Kidney (tissue), 14 donors: Measurements from ENCODE around the gene TSPAN11. TPM values are rescaled to one million over a fixed set of nuclear protein-coding genes. Genes with fewer than 3 reads are reported as not detected.

Experiments
- DNase-seq, 5 donors: peaks; one replicate each; pipeline ENCODE4 v3.0.0-alpha.2; 2013 to 2020
- FAIRE-seq: peaks from 2 replicates; lab custom pipeline; 2012; peaks lifted over from hg19 to GRCh38; lab: Jason Lieb, UNC
- H3K27ac ChIP-seq, 2 donors: one replicate each; pipeline ENCODE4 v1.7.0; 2013; ENCODE audit warnings: low read depth in 2 of 2, low read length in 2 of 2, inconsistent platforms in 1 of 2
- H3K27me3 ChIP-seq: one replicate; pipeline ENCODE4 v1.7.1; 2013; ENCODE audit warnings: low read length, inconsistent platforms; ENCODE audit not compliant: control insufficient read depth, insufficient read depth
- H3K36me3 ChIP-seq, 3 donors: one replicate each; pipeline versions ENCODE4 v1.7.0 to v1.7.1; 2013; ENCODE audit warnings: low read length in 3 of 3, control low read depth in 1 of 3, inconsistent platforms in 1 of 3; ENCODE audit not compliant: insufficient read depth in 3 of 3, control insufficient read depth in 2 of 3
- H3K4me1 ChIP-seq, 3 donors: one replicate each; pipeline versions ENCODE4 v1.7.0 to v1.7.1; 2013; ENCODE audit warnings: low read length in 3 of 3, inconsistent platforms in 1 of 3, low read depth in 1 of 3; ENCODE audit not compliant: control insufficient read depth in 2 of 3, insufficient read depth in 2 of 3
- H3K4me3 ChIP-seq, 3 donors: one replicate each; pipeline versions ENCODE4 v1.7.0 to v1.8.1; 2013; ENCODE audit warnings: low read length in 3 of 3, control low read depth in 1 of 3, inconsistent platforms in 1 of 3
- H3K9ac ChIP-seq, 3 donors: one replicate each; pipeline versions ENCODE4 v1.7.0 to v1.7.1; 2013; ENCODE audit warnings: low read length in 3 of 3, control low read depth in 1 of 3, inconsistent platforms in 1 of 3
- H3K9me3 ChIP-seq, 3 donors: one replicate each; pipeline versions ENCODE4 v1.7.0 to v1.7.1; 2013; ENCODE audit warnings: low read length in 3 of 3, control low read depth in 1 of 3, inconsistent platforms in 1 of 3; ENCODE audit not compliant: control insufficient read depth in 2 of 3, insufficient read depth in 1 of 3
- intact Hi-C: fragments of 100-400 bp; cut with DNase I; formaldehyde crosslinking; loops from one replicate; pipeline ENCODE4 v1.11.1; 2022
- polyA plus RNA-seq: library from polyadenylated mRNA; stranded (reverse); fragments of 350-450 nt; fragmentation: Illumina TruSeq; extraction: RNeasy Lipid Tissue Mini Kit (QIAGEN cat#74804); gene quantifications from one replicate; pipeline ENCODE4 v1.2.3, GENCODE V29; 2014; ENCODE audit warnings: low read depth, low replicate concordance; ENCODE audit not compliant: insufficient read depth
- total RNA-seq: library from RNA; stranded (reverse); fragmentation: NEBNext Ultra II Directional; extraction: Animal tissue kit (Norgen Biotek cat#: 25700); gene quantifications from one replicate; pipeline ENCODE4 v1.2.1, GENCODE V29; 2021
- TF ChIP-seq, protein P1 (sequence below): IDR thresholded peaks from 3 replicates; pipeline ENCODE4 v1.5.1; 2012; ENCODE audit warnings: mild to moderate bottlenecking, moderate library complexity, borderline replicate concordance; ENCODE audit not compliant: insufficient read depth; ENCODE audit errors: extremely low read depth
- donor health status: control.
- donor health status: control.
- donor health status: control.
- donor health status: control.
- donor health status: control.
- donor health status: DM: yes; HTN: yes; CAD: no.
- donor health status: Normal renal cell carcinoma (clear cell type).

The TSPAN11 gene
- total and polyA plus RNA-seq, 2 donors from 2014 or later: 1.3 to 7.5 TPM

DNA sequence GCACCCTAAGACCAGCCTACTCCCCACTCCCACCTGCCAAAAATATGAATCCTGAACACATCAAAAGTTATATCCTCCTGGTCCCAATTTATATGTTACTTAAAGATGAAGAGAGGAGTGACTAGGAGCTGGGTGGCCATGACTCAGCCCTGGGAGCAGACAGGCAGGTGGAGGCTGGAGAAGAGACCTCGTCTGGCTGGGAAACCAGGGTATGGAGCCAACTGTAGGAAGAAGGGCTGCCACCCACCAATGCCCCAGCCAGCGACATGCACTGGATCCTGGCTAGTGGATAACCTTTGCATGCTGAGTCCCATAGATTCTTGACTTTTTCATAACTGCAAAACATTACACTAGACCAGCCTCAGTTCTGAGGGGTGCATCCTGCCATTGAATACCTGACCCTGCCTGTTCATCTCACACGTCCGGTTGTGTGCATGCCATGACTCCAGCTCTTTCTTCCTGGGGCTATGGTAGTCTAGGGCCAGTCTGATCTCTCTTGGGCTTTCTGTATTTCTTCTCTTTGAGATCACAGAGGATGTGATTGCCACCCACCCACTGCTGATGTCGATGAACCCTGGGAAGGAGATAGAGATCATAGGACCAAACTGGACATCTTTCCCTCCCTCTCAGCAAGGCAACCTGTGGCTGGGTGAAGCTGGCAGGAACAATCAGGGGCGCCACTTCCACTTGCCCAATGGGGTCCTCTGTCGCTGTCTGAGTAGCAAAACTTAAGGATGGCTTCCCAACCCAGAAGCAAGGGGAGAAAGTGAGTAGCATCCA, 77.5 kb downstream of the TSPAN11 start:
- Histone ChIP-seq H3K4me3 (no peak overlapping the region), H3K9ac (no peak overlapping the region), H3K27ac (no peak overlapping the region), H3K27me3 (no peaks in the 10 kb centered on the region), H3K9me3 (no peaks in the 10 kb centered on the region), H3K36me3 (no peaks in the 10 kb centered on the region), H3K4me1 (no peaks in the 10 kb centered on the region)
- FAIRE-seq: no peak
- DNase-seq: peak in 2 of 5 donors; percentile 6 to 30
- TF ChIP-seq, protein P1, sequence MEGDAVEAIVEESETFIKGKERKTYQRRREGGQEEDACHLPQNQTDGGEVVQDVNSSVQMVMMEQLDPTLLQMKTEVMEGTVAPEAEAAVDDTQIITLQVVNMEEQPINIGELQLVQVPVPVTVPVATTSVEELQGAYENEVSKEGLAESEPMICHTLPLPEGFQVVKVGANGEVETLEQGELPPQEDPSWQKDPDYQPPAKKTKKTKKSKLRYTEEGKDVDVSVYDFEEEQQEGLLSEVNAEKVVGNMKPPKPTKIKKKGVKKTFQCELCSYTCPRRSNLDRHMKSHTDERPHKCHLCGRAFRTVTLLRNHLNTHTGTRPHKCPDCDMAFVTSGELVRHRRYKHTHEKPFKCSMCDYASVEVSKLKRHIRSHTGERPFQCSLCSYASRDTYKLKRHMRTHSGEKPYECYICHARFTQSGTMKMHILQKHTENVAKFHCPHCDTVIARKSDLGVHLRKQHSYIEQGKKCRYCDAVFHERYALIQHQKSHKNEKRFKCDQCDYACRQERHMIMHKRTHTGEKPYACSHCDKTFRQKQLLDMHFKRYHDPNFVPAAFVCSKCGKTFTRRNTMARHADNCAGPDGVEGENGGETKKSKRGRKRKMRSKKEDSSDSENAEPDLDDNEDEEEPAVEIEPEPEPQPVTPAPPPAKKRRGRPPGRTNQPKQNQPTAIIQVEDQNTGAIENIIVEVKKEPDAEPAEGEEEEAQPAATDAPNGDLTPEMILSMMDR: no peak
- intact Hi-C loops: no loop called here

DNA sequence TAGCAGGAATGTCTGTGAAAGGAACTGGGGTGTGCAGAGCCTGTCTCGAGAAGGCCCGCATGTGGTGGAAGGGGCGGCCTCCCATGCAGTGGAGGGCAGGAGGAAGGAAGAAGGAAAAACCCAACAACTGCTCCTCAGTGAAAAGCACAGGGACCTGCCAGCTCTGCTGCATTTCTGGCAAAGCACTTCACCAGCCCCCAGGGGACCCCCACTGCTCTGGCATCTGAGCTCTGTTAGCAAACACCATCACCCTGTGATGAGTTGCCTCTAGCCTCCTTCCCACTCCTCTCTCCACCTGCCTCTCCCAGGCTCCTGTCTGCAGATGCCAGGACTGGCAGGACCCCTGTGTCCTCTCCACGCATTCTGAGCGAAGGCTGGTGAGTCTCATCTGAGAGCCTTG, 78.1 kb downstream of the TSPAN11 start:
- TF ChIP-seq, protein P1: no peak
- no peaks in the 10 kb centered on the region for H3K27me3 ChIP-seq
- DNase-seq: peak in 2 of 5 donors; percentile 23 to 58
- intact Hi-C loops: no loop called here
- no peaks in the 10 kb centered on the region for H3K4me1 ChIP-seq
- no peak overlapping the region for H3K9ac ChIP-seq
- H3K36me3 ChIP-seq: no peaks in the 10 kb centered on the region
- no peak overlapping the region for H3K4me3 ChIP-seq
- no peaks in the 10 kb centered on the region for H3K9me3 ChIP-seq
- no peak for FAIRE-seq
- H3K27ac ChIP-seq: no peak overlapping the region

DNA sequence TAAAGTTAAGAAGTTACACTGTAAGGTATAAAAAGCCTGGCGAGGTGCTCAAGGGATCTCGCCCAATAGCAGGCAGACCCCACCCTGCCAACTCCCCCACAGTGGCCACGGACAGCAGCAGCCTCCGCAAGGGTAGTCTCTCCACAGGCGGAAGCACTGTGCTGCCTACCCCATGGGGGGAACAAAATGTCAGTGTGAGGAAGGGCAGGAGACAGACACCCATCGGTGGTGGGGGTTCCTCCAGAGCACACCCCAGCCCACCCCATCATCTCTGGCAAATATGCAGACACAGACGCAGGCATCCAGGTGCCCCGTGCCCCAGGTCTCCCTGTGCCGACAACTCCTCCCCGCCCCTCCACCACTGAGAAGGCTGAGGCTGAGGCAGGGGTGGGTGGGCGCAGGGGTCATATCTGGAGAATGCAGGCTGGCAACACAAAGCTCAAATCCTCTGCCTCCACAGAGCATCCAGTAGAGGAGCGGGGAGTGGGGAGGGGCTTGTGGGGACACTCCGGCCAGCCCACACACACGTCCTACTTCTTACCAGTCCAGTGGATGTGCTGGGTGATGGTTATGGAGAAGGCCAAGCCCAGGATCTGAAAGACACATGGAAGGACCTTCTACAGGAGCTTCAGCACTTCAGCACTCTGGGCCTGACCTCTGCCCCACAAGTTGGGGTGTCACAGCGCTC, 78.9 kb downstream of the TSPAN11 start:
- no peak overlapping the region for H3K27ac ChIP-seq
- no peaks in the 10 kb centered on the region for H3K27me3 ChIP-seq
- no peaks in the 10 kb centered on the region for H3K36me3 ChIP-seq
- intact Hi-C loops: no loop called here
- FAIRE-seq: no peak
- DNase-seq: peak in 2 of 5 donors; percentile 31 to 38
- H3K4me3 ChIP-seq: no peak overlapping the region
- no peak overlapping the region for H3K9ac ChIP-seq
- no peaks in the 10 kb centered on the region for H3K9me3 ChIP-seq
- H3K4me1 ChIP-seq: no peaks in the 10 kb centered on the region
- TF ChIP-seq, protein P1: no peak
